Fibroblast of lung (primary cell): ENCODE results near the gene WSCD2. TPM values are rescaled to one million over a fixed set of nuclear protein-coding genes. Genes with fewer than 3 reads are reported as not detected.

Source experiments
- DNase-seq, 2 donors: peaks; one replicate each; pipeline versions ENCODE4 v3.0.0 to v3.0.0-alpha.2; 2010; ENCODE audit warnings: low read depth in 2 of 2
- H2AFZ ChIP-seq: 2 replicates; pipeline ENCODE4 v1.5.1; 2012; ENCODE audit warnings: low read length, control low read depth, inconsistent platforms
- H3K27ac ChIP-seq: 2 replicates; pipeline ENCODE4 v1.5.1; 2011; ENCODE audit warnings: low read length, control low read depth; ENCODE audit not compliant: insufficient read depth
- H3K27me3 ChIP-seq: 2 replicates; pipeline ENCODE4 v1.5.1; 2011; ENCODE audit warnings: mild to moderate bottlenecking, low read length; ENCODE audit not compliant: control insufficient read depth, insufficient read depth
- H3K36me3 ChIP-seq: 2 replicates; pipeline ENCODE4 v1.5.1; 2011; ENCODE audit warnings: low read length; ENCODE audit not compliant: control insufficient read depth, insufficient read depth
- H3K4me1 ChIP-seq: 2 replicates; pipeline ENCODE4 v1.5.1; 2011; ENCODE audit warnings: low read length; ENCODE audit not compliant: control insufficient read depth, insufficient read depth; ENCODE audit errors: extremely low read depth
- H3K4me2 ChIP-seq: 2 replicates; pipeline ENCODE4 v1.5.1; 2011; ENCODE audit warnings: low read length, control low read depth; ENCODE audit not compliant: insufficient read depth; ENCODE audit errors: extremely low read depth
- H3K4me3 ChIP-seq, 4 experiments: fragments of 200-600 bp in 1 of 4; sonication (generic) in 1 of 4; replicated peaks in 1 of 4; 2 replicates each; pipeline ENCODE4 v1.5.1; 2011 to 2016; ENCODE audit warnings: low read length in 4 of 4, low read depth in 3 of 4, mild to moderate bottlenecking in 3 of 4, control low read depth in 2 of 4, inconsistent platforms in 1 of 4, mixed read lengths in 1 of 4; ENCODE audit not compliant: insufficient read depth in 1 of 4; ENCODE audit errors: control extremely low read depth in 1 of 4
- H3K79me2 ChIP-seq: 2 replicates; pipeline ENCODE4 v1.5.1; 2012; ENCODE audit warnings: mild to moderate bottlenecking, low read length, inconsistent platforms; ENCODE audit not compliant: control insufficient read depth, insufficient read depth
- H3K9ac ChIP-seq: 2 replicates; pipeline ENCODE4 v1.5.1; 2011; ENCODE audit warnings: mild to moderate bottlenecking, low read length, control low read depth; ENCODE audit not compliant: insufficient read depth
- H3K9me3 ChIP-seq: 2 replicates; pipeline ENCODE4 v1.5.1; 2012; ENCODE audit warnings: low read depth, low read length; ENCODE audit not compliant: control insufficient read depth, insufficient read depth
- H4K20me1 ChIP-seq: 2 replicates; pipeline ENCODE4 v1.5.1; 2011; ENCODE audit warnings: low read length; ENCODE audit not compliant: control insufficient read depth, insufficient read depth; ENCODE audit errors: extremely low read depth
- CTCF ChIP-seq, 2 donors: IDR thresholded peaks in 1 of 2; conservative IDR thresholded peaks in 1 of 2; 1 replicate in 1 of 2; 2 replicates in 1 of 2; pipeline ENCODE4 v1.5.1; 2011 to 2012; ENCODE audit warnings: low read length in 2 of 2, control low read depth in 1 of 2, inconsistent platforms in 1 of 2, low read depth in 1 of 2, mild to moderate bottlenecking in 1 of 2
- EZH2 ChIP-seq: IDR thresholded peaks from 2 replicates; pipeline ENCODE4 v1.5.1; 2012; ENCODE audit warnings: low read length, control low read depth, mild to moderate bottlenecking; ENCODE audit errors: missing control alignments
- polyA plus RNA-seq, 2 donors: library from polyadenylated mRNA; depleted of rRNA in 1 of 2; stranded (reverse) in 1 of 2; unstranded in 1 of 2; fragments of >200 nt; gene quantifications; 2 replicates each; pipeline ENCODE4 v1.2.1, GENCODE V29; 2011 to 2012; ENCODE audit warnings: missing spikeins in 1 of 2
- total RNA-seq: library from RNA; depleted of rRNA; stranded (reverse); fragments of >200 nt; gene quantifications from 2 replicates; pipeline ENCODE4 v1.2.1, GENCODE V29; 2014

The WSCD2 gene
- total and polyA plus RNA-seq, 2 donors (not counting 1 experiment from before 2014, with no cell fraction given): not detected

- no peak for DNase-seq
- TF ChIP-seq EZH2 (no peak), CTCF (conservative IDR thresholded peaks at IDR 0.05 in 1 of 2, IDR thresholded peaks at IDR 0.05 in 1 of 2; ENCODE audit: low read depth in 1 of 2, low read length in 2 of 2) (no peak)
- H3K9ac ChIP-seq: no peak overlapping the region
- H3K27me3 ChIP-seq: no peaks in the 10 kb centered on the region
- no peak overlapping the region for H3K27ac ChIP-seq
- H4K20me1 ChIP-seq: no peaks in the 10 kb centered on the region
- no peak overlapping the region for H2AFZ ChIP-seq
- no peaks in the 10 kb centered on the region for H3K79me2 ChIP-seq
- H3K4me3 ChIP-seq: no peak overlapping the region
- H3K4me2 ChIP-seq: no peak overlapping the region
- no peaks in the 10 kb centered on the region for H3K36me3 ChIP-seq
- no peaks in the 10 kb centered on the region for H3K9me3 ChIP-seq
- H3K4me1 ChIP-seq: no peaks in the 10 kb centered on the region
Observed at GRCh38 chr12:108240027-108240785, 111.1 kb downstream of the WSCD2 start.

- Histone ChIP-seq H3K9me3 (no peaks in the 10 kb centered on the region), H3K9ac (no peak overlapping the region), H3K4me3 (no peak overlapping the region), H3K27ac (no peak overlapping the region), H4K20me1 (no peaks in the 10 kb centered on the region), H3K4me1 (no peaks in the 10 kb centered on the region), H3K36me3 (no peaks in the 10 kb centered on the region), H3K4me2 (no peak overlapping the region), H3K79me2 (no peaks in the 10 kb centered on the region), H2AFZ (no peak overlapping the region), H3K27me3 (no peaks in the 10 kb centered on the region)
- TF ChIP-seq CTCF (conservative IDR thresholded peaks at IDR 0.05 in 1 of 2, IDR thresholded peaks at IDR 0.05 in 1 of 2; ENCODE audit: low read depth in 1 of 2, low read length in 2 of 2) (no peak), EZH2 (no peak)
- DNase-seq: no peak
Observed at GRCh38 chr12:108240928-108241327, 111.8 kb downstream of the WSCD2 start.

DNA sequence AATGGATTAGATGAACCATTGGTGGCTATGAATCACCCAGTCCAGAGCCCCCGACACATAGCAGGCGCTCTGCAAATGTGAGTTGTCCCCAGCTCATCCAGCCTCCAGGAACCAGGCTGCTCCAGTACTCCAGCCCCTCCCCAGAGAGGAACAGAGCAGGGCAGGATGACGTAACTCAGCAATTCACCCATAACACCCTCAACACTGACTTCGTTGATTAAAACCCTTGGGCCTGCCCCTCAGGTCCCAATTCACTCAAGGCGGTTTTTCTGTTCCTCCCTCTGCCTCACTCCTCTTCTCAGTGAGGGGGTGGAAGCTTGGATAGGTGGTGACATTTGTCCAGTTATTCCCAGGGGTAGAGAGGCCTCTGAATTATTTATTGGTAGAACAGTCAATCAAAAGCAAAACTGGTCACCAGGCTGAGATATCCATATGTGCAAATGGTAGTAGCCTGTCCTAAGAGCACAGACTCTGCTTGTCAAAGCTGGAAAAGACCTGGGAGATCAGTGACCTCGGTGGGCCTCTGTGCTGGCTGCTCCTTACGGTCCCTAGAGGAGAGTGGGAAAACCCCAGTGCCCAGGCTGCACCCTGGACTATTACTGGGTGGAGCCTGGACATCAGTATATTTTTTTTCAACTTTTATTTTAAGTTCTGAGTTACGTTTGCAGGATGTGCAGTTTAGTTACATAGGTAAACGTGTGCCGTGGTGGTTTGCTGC lies 113.1 kb downstream of the WSCD2 start:
- H3K27ac ChIP-seq: no peak overlapping the region
- no peak overlapping the region for H3K4me3 ChIP-seq
- H3K79me2 ChIP-seq: no peaks in the 10 kb centered on the region
- no peak overlapping the region for H2AFZ ChIP-seq
- TF ChIP-seq EZH2 (no peak), CTCF (conservative IDR thresholded peaks at IDR 0.05 in 1 of 2, IDR thresholded peaks at IDR 0.05 in 1 of 2; ENCODE audit: low read depth in 1 of 2, low read length in 2 of 2) (no peak)
- H3K27me3 ChIP-seq: no peaks in the 10 kb centered on the region
- no peak overlapping the region for H3K4me2 ChIP-seq
- no peaks in the 10 kb centered on the region for H3K36me3 ChIP-seq
- no peaks in the 10 kb centered on the region for H3K9me3 ChIP-seq
- no peaks in the 10 kb centered on the region for H4K20me1 ChIP-seq
- DNase-seq: no peak
- no peak overlapping the region for H3K9ac ChIP-seq
- no peaks in the 10 kb centered on the region for H3K4me1 ChIP-seq
